HEK293T (cell line): ENCODE results near the gene AGBL4.

ENCODE experiments used
- SP1 ChIP-seq: fragments of 450-650 bp; IDR thresholded peaks from 2 replicates; pipeline ENCODE4 v1.6.1; 2017
- SUZ12 ChIP-seq: fragments of 450-650 bp; IDR thresholded peaks from 2 replicates; pipeline ENCODE4 v1.6.1; 2016; ENCODE audit warnings: mild to moderate bottlenecking

DNA sequence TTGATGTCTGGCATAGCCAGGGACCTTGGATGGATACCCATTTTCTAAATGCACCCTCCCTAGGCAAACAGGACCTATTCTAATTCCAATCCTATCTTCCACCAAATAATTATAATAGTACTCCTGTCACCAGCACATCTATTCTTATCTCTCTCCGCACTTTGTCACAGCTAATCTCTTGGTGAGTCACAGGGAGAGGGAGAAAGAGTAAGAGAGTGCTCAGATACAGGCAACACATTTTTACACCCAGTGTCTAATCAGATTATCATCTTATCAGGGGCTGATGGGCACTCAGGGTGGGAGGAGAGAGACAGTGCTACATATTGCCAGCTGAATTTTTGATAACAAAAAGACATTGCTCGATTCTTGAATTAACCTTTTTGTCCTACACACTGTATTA lies 972.1 kb downstream of the AGBL4 start:
- TF ChIP-seq SP1 (no peak), SUZ12 (no peak)
